Gastroesophageal sphincter (tissue), 4 donors: ENCODE data around the gene ZGLP1. TPM values are rescaled to one million over a fixed set of nuclear protein-coding genes. Genes with fewer than 3 reads are reported as not detected.
A peak's percentile ranks its signal among the peaks of the same experiment; 100 is the strongest.

Experiments
- ATAC-seq: fragments of 150-250 bp; one replicate; pipeline ENCODE4 v1.9.1; 2016; ENCODE audit warnings: mild to moderate bottlenecking, moderate library complexity
- H3K27ac ChIP-seq, 4 donors: fragments of 200-600 bp; sonication (generic) in 3 of 4; 1 replicate in 3 of 4; 2 replicates in 1 of 4; pipeline ENCODE4 v1.5.1; 2016 to 2019
- H3K27me3 ChIP-seq: fragments of 200-600 bp; sonication (generic); one replicate; pipeline ENCODE4 v1.5.1; 2019
- H3K36me3 ChIP-seq, 2 donors: fragments of 200-600 bp; sonication (generic); one replicate each; pipeline ENCODE4 v1.5.1; 2019; ENCODE audit warnings: control low read depth in 1 of 2
- H3K4me1 ChIP-seq, 3 donors: fragments of 200-600 bp; sonication (generic); 1 replicate in 2 of 3; 2 replicates in 1 of 3; pipeline ENCODE4 v1.5.1; 2016 to 2019; ENCODE audit warnings: control low read depth in 2 of 3
- H3K4me3 ChIP-seq, 2 donors: fragments of 200-600 bp; sonication (generic); one replicate each; pipeline ENCODE4 v1.5.1; 2019; ENCODE audit warnings: mild to moderate bottlenecking in 1 of 2, moderate library complexity in 1 of 2
- H3K9me3 ChIP-seq, 3 donors: fragments of 200-600 bp; sonication (generic); one replicate each; pipeline ENCODE4 v1.5.1; 2017 to 2019; ENCODE audit warnings: control low read depth in 2 of 3
- CTCF ChIP-seq, 4 experiments: fragments of 200-600 bp in 2 of 4; fragments of 450-650 bp in 2 of 4; sonication (generic) in 1 of 4; IDR thresholded peaks; one replicate each; pipeline ENCODE4 v1.5.1; 2017 to 2019; ENCODE audit warnings: antibody characterized with exemption in 4 of 4, mild to moderate bottlenecking in 2 of 4, moderate library complexity in 2 of 4
- EP300 ChIP-seq: sonication (generic); formaldehyde crosslinking; IDR thresholded peaks from one replicate; pipeline ENCODE4 v1.6.1; 2017; ENCODE audit warnings: antibody characterized with exemption, mild to moderate bottlenecking
- POLR2A ChIP-seq, 2 donors: fragments of 450-650 bp; IDR thresholded peaks; one replicate each; pipeline ENCODE4 v1.6.1; 2017; ENCODE audit warnings: antibody characterized with exemption in 2 of 2, mild to moderate bottlenecking in 2 of 2, moderate library complexity in 1 of 2
- POLR2AphosphoS5 ChIP-seq: sonication (generic); formaldehyde crosslinking; IDR thresholded peaks from one replicate; pipeline ENCODE4 v1.6.1; 2017; ENCODE audit warnings: antibody characterized with exemption
- WGBS, 2 donors: methylation state at CpG; one replicate each; pipeline ENCODE4 v1.1.5; 2018; ENCODE audit warnings: low coverage in 1 of 2; 5-methylcytosine and 5-hydroxymethylcytosine counted together
- total RNA-seq, 4 donors: library from RNA; depleted of rRNA; stranded (reverse); fragments of >200 nt; gene quantifications; one replicate each; pipeline ENCODE4 v1.1.0, GENCODE V29; 2016

ZGLP1 gene
- total RNA-seq, 4 donors from 2014 or later, result 0.81 to 2.5 (median 1.1) TPM; not detected in 1

- TF ChIP-seq CTCF (IDR thresholded peaks at IDR 0.05) (no peak), POLR2AphosphoS5 (no peak), EP300 (no peak), POLR2A (IDR thresholded peaks at IDR 0.05) (no peak)
- H3K9me3 ChIP-seq, result no peaks in the 10 kb centered on the region
- no peak for ATAC-seq
- 13% methylated on average over 3 of the region's 49 CpGs; no CpG with 5 or more reads in 1 of the 2 donors for WGBS, 2 donors
- no peak overlapping the region for H3K4me3 ChIP-seq
- no peak overlapping the region for H3K27ac ChIP-seq
- H3K4me1 ChIP-seq, result peaks cover 0 to 77% (median 48%) of the 10 kb centered on the region in 3 donors
- peaks cover 100% of the 10 kb centered on the region for H3K27me3 ChIP-seq
- no peaks in the 10 kb centered on the region for H3K36me3 ChIP-seq
Observed at GRCh38 chr19:10293637-10294367, 15.8 kb downstream of the ZGLP1 start.

GRCh38 chr19:10292789-10293636 lies 16.6 kb downstream of the ZGLP1 start:
- H3K27ac ChIP-seq, result no peak overlapping the region
- H3K36me3 ChIP-seq, result no peaks in the 10 kb centered on the region
- peaks cover 100% of the 10 kb centered on the region for H3K27me3 ChIP-seq
- no peaks in the 10 kb centered on the region for H3K9me3 ChIP-seq
- no peak for ATAC-seq
- WGBS, 2 donors, result 5 to 21% methylated on average over 7 to 15 of the region's 56 CpGs
- TF ChIP-seq CTCF (IDR thresholded peaks at IDR 0.05), result no peak
- no peak for TF ChIP-seq POLR2AphosphoS5
- TF ChIP-seq EP300, result no peak
- TF ChIP-seq POLR2A (IDR thresholded peaks at IDR 0.05), result no peak
- H3K4me1 ChIP-seq, result peaks cover 0 to 85% (median 50%) of the 10 kb centered on the region in 3 donors
- H3K4me3 ChIP-seq, result peak overlapping the region in 1 of 2 donors; percentile 46

- H3K4me3 ChIP-seq, result peak overlapping the region in 1 of 2 donors; percentile 46
- H3K36me3 ChIP-seq, result no peaks in the 10 kb centered on the region
- peaks cover 0 to 92% (median 50%) of the 10 kb centered on the region in 3 donors for H3K4me1 ChIP-seq
- 1% methylated on average over 9 of the region's 45 CpGs; no CpG with 5 or more reads in 1 of the 2 donors for whole genome bisulfite sequencing, 2 donors
- no peaks in the 10 kb centered on the region for H3K9me3 ChIP-seq
- ATAC-seq, result peak; percentile 59
- TF ChIP-seq POLR2A (IDR thresholded peaks at IDR 0.05) (no peak), CTCF (IDR thresholded peaks at IDR 0.05) (no peak), EP300 (no peak)
- H3K27ac ChIP-seq, result no peak overlapping the region
- peaks cover 100% of the 10 kb centered on the region for H3K27me3 ChIP-seq
Observed at GRCh38 chr19:10292206-10292788, 17.3 kb downstream of the ZGLP1 start.

- peak overlapping the region in 1 of 2 donors; percentile 46 for H3K4me3 ChIP-seq
Observed at GRCh38 chr19:10291554-10292205, 17.9 kb downstream of the ZGLP1 start.

More at GRCh38 chr19:10291554-10292205, 17.9 kb downstream of the ZGLP1 start:
- peaks cover 0 to 98% (median 55%) of the 10 kb centered on the region in 3 donors for H3K4me1 ChIP-seq
- TF ChIP-seq CTCF (IDR thresholded peaks at IDR 0.05), result no peak
- no peak for TF ChIP-seq EP300
- TF ChIP-seq POLR2AphosphoS5, result no peak
- TF ChIP-seq POLR2A (IDR thresholded peaks at IDR 0.05), result no peak
- peak overlapping the region in 1 of 4 donors; percentile 23 for H3K27ac ChIP-seq
- ATAC-seq, result peak; percentile 6
- H3K9me3 ChIP-seq, result no peaks in the 10 kb centered on the region
- H3K27me3 ChIP-seq, result peaks cover 100% of the 10 kb centered on the region
- no peaks in the 10 kb centered on the region for H3K36me3 ChIP-seq
- 10% methylated on average over 7 of the region's 49 CpGs; no CpG with 5 or more reads in 1 of the 2 donors for WGBS, 2 donors
